Upper lobe of right lung (tissue), 1 donor: Measurements from ENCODE around the gene LRRC10B. TPM values are rescaled to one million over a fixed set of nuclear protein-coding genes. Genes with fewer than 3 reads are reported as not detected.

Source experiments
- ATAC-seq: fragments of 200-7000 bp; cut with Tn5 transposase; one replicate; pipeline ENCODE4 v1.9.1; 2020; ENCODE audit warnings: mild to moderate bottlenecking, moderate library complexity
- DNase-seq: peaks from one replicate; pipeline ENCODE4 v3.0.0-alpha.2; 2020
- H3K27ac ChIP-seq: fragments of 200-600 bp; one replicate; pipeline ENCODE4 v1.8.0; 2022
- H3K27me3 ChIP-seq: fragments of 200-600 bp; one replicate; pipeline ENCODE4 v1.8.0; 2022; ENCODE audit warnings: mild to moderate bottlenecking
- H3K36me3 ChIP-seq: fragments of 200-600 bp; one replicate; pipeline ENCODE4 v1.8.0; 2022
- H3K4me1 ChIP-seq: fragments of 200-600 bp; one replicate; pipeline ENCODE4 v1.8.0; 2022
- H3K4me3 ChIP-seq: fragments of 200-600 bp; one replicate; pipeline ENCODE4 v1.8.0; 2022; ENCODE audit warnings: mild to moderate bottlenecking
- H3K9me3 ChIP-seq: fragments of 200-600 bp; one replicate; pipeline ENCODE4 v1.8.0; 2022
- CTCF ChIP-seq: fragments of 200-600 bp; IDR thresholded peaks from one replicate; pipeline ENCODE4 v1.8.0; 2022; ENCODE audit warnings: antibody characterized with exemption
- intact Hi-C: fragments of 100-400 bp; cut with DNase I; formaldehyde crosslinking; loops from one replicate; pipeline ENCODE4 v1.11.0; 2022
- total RNA-seq: library from RNA; stranded (reverse); fragmentation: NEBNext Ultra II Directional; extraction: Animal tissue kit (Norgen Biotek cat#: 25700); gene quantifications from one replicate; pipeline ENCODE4 v1.2.1, GENCODE V29; 2021
- donor health status: DM: no; HTN: yes; CAD: no; lungs with severe emphysema.

LRRC10B gene
- total RNA-seq, 1 donor from 2014 or later = 0.29 TPM

- Histone ChIP-seq H3K27me3 (no peaks in the 10 kb centered on the region), H3K4me3 (no peak overlapping the region), H3K9me3 (no peaks in the 10 kb centered on the region), H3K4me1 (no peaks in the 10 kb centered on the region), H3K36me3 (no peaks in the 10 kb centered on the region), H3K27ac (no peak overlapping the region)
- ATAC-seq = no peak
- no peak for DNase-seq
- intact Hi-C loops = no loop called here
- no peak for TF ChIP-seq CTCF
Observed at GRCh38 chr11:61543606-61544306, 35.2 kb downstream of the LRRC10B start.

GRCh38 chr11:61544466-61544865 is 35.9 kb downstream of the LRRC10B start:
- no peaks in the 10 kb centered on the region for H3K36me3 ChIP-seq
- H3K9me3 ChIP-seq = no peaks in the 10 kb centered on the region
- H3K27ac ChIP-seq = no peak overlapping the region
- intact Hi-C loops = no loop called here
- no peaks in the 10 kb centered on the region for H3K4me1 ChIP-seq
- no peaks in the 10 kb centered on the region for H3K27me3 ChIP-seq
- no peak overlapping the region for H3K4me3 ChIP-seq
- TF ChIP-seq CTCF = no peak
- no peak for ATAC-seq
- DNase-seq = no peak

GRCh38 chr11:61545341-61545740 is 36.8 kb downstream of the LRRC10B start:
- DNase-seq = no peak
- ATAC-seq = no peak
- no peaks in the 10 kb centered on the region for H3K27me3 ChIP-seq
- no peak overlapping the region for H3K4me3 ChIP-seq
- no peaks in the 10 kb centered on the region for H3K36me3 ChIP-seq
- no peaks in the 10 kb centered on the region for H3K4me1 ChIP-seq
- intact Hi-C loops = no loop called here
- TF ChIP-seq CTCF = peak; percentile 10
- H3K27ac ChIP-seq = no peak overlapping the region
- no peaks in the 10 kb centered on the region for H3K9me3 ChIP-seq

GRCh38 chr11:61545921-61546320 is 37.4 kb downstream of the LRRC10B start:
- Histone ChIP-seq H3K27ac (no peak overlapping the region), H3K4me3 (no peak overlapping the region), H3K27me3 (no peaks in the 10 kb centered on the region), H3K36me3 (no peaks in the 10 kb centered on the region), H3K9me3 (no peaks in the 10 kb centered on the region), H3K4me1 (no peaks in the 10 kb centered on the region)
- DNase-seq = no peak
- intact Hi-C loops = no loop called here
- no peak for ATAC-seq
- TF ChIP-seq CTCF = no peak

- no peak for ATAC-seq
Observed at GRCh38 chr11:61546663-61547062, 38.1 kb downstream of the LRRC10B start.

More at GRCh38 chr11:61546663-61547062, 38.1 kb downstream of the LRRC10B start:
- Histone ChIP-seq H3K9me3 (no peaks in the 10 kb centered on the region), H3K27ac (no peak overlapping the region), H3K36me3 (no peaks in the 10 kb centered on the region), H3K4me3 (no peak overlapping the region), H3K27me3 (no peaks in the 10 kb centered on the region), H3K4me1 (no peaks in the 10 kb centered on the region)
- intact Hi-C loops = no loop called here
- DNase-seq = no peak
- TF ChIP-seq CTCF = no peak
